ENCODE data around the gene DMRT1. TPM values are rescaled to one million over a fixed set of nuclear protein-coding genes. Genes with fewer than 3 reads are reported as not detected.

Gene DMRT1
- total RNA-seq, 1 experiment from 2014 or later, result not detected

DNA sequence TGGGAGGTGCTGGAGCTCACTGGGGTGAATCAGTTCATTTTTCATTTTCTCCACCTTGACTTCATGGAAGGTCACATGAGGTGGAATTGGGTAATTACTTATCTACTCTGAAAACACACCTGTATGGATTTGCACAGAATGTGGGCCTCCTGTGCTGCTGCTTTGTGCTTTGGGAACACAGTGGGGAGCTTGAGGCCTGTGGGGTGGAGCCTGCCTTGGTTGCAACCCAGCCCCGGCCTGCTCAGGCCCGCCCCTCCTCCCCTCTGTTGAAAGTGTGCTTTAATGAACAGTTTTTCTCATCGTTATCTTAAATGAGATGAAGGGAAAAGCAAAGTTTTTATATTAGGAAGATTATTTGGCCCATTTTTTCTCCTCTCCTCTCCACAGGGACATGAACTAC, 106.5 kb downstream of the DMRT1 start:
- Mint-ChIP-seq H3K4me3 (no peak overlapping the region), H3K27ac (no peak overlapping the region), H3K36me3 (no peaks in the 10 kb centered on the region), H3K4me1 (peaks cover 18% of the 10 kb centered on the region), H3K27me3 (ENCODE audit: low read depth) (no peaks in the 10 kb centered on the region), H3K9me3 (no peaks in the 10 kb centered on the region)
- ATAC-seq (peak; percentile 56), DNase-seq (ENCODE audit: low spot score) (no peak)
- ChIA-PET CTCF (interaction anchor here (0.5 to 3.2 kb wide), 3 partner anchors 20 to 61 kb away, joined by 4 to 14 read pairs (median 5); no protein-coding TSS in a partner anchor), POLR2A (no interaction called here)
- TF ChIP-seq MLX (CRISPR knock-in tag; IDR thresholded peaks at IDR 0.05) (no peak), KAT7 (CRISPR knock-in tag; IDR thresholded peaks at IDR 0.05; ENCODE audit: borderline replicate concordance) (no peak), ATF2 (CRISPR knock-in tag; IDR thresholded peaks at IDR 0.05; ENCODE audit: borderline replicate concordance, low read depth) (no peak), RORB (CRISPR knock-in tag; IDR thresholded peaks at IDR 0.05) (no peak), MAX (CRISPR knock-in tag; IDR thresholded peaks at IDR 0.05) (no peak), MYBL2 (CRISPR knock-in tag; IDR thresholded peaks at IDR 0.05) (no peak), ZNF671 (CRISPR knock-in tag; IDR thresholded peaks at IDR 0.05) (no peak), FOXP1 (CRISPR knock-in tag; IDR thresholded peaks at IDR 0.05; ENCODE audit: borderline replicate concordance) (no peak), ZNF423 (CRISPR knock-in tag; IDR thresholded peaks at IDR 0.05) (no peak), ZNF219 (CRISPR knock-in tag; IDR thresholded peaks at IDR 0.05; ENCODE audit: borderline replicate concordance) (no peak), STAT6 (CRISPR knock-in tag; conservative IDR thresholded peaks at IDR 0.05; ENCODE audit: low read depth) (no peak), ZNF138 (CRISPR knock-in tag; conservative IDR thresholded peaks at IDR 0.05) (no peak), ETV6 (CRISPR knock-in tag; IDR thresholded peaks at IDR 0.05) (no peak), ERG (CRISPR knock-in tag; IDR thresholded peaks at IDR 0.05) (no peak), EMX1 (CRISPR knock-in tag; IDR thresholded peaks at IDR 0.05) (no peak), GTF2I (CRISPR knock-in tag; conservative IDR thresholded peaks at IDR 0.05) (no peak)
- TF ChIP-seq, protein P1, sequence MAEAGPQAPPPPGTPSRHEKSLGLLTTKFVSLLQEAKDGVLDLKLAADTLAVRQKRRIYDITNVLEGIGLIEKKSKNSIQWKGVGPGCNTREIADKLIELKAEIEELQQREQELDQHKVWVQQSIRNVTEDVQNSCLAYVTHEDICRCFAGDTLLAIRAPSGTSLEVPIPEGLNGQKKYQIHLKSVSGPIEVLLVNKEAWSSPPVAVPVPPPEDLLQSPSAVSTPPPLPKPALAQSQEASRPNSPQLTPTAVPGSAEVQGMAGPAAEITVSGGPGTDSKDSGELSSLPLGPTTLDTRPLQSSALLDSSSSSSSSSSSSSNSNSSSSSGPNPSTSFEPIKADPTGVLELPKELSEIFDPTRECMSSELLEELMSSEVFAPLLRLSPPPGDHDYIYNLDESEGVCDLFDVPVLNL (CRISPR knock-in tag; IDR thresholded peaks at IDR 0.05; ENCODE audit: borderline replicate concordance, low read depth), result no peak
- TF ChIP-seq, protein P2, sequence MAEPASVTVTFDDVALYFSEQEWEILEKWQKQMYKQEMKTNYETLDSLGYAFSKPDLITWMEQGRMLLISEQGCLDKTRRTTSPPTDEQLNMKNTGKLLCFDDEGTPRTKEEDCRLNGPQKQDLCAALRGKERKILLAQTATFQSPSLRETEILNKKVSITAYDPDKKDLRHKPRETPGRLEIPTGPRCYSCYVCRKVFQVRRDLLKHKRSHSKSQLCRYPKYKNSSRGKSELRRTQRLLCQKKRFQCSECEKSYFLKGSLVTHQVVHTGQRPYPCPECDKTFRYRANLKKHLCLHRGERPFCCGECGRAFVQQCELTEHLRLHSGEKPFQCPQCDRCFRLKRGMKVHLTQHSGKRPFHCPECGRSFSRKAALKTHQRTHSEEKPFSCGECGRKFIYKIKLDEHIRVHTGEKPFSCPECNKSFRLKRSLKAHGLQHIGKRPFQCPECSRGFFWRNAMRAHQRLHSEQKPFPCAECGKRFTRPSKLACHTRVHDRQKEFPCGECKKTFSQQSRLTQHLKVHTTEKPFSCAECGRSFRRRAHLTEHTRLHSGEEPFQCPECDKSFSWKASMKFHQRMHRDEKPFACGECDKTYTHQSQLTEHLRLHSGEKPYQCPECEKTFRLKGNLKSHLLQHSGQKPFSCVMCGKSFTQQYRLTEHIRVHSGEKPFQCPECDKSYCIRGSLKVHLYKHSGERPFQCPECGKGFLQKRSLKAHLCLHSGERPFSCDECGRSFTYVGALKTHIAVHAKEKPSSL (CRISPR knock-in tag; conservative IDR thresholded peaks at IDR 0.05), result no peak
